GM12875 (cell line): ENCODE measurements around the gene GEMIN7.

ENCODE experiments used
- H3K4me3 ChIP-seq: one replicate; pipeline ENCODE4 v1.5.1; 2011; ENCODE audit warnings: low read depth, low read length, control low read depth
- CTCF ChIP-seq: IDR thresholded peaks from 2 replicates; pipeline ENCODE4 v1.5.1; 2011; ENCODE audit warnings: low read depth, mild to moderate bottlenecking, control low read depth, inconsistent platforms, low read length, moderate library complexity, borderline replicate concordance; ENCODE audit not compliant: insufficient read depth

Gene GEMIN7

GRCh38 chr19:45097450-45097775 is 18.4 kb downstream of the GEMIN7 start:
- no peak overlapping the region for H3K4me3 ChIP-seq
- no peak for TF ChIP-seq CTCF

DNA sequence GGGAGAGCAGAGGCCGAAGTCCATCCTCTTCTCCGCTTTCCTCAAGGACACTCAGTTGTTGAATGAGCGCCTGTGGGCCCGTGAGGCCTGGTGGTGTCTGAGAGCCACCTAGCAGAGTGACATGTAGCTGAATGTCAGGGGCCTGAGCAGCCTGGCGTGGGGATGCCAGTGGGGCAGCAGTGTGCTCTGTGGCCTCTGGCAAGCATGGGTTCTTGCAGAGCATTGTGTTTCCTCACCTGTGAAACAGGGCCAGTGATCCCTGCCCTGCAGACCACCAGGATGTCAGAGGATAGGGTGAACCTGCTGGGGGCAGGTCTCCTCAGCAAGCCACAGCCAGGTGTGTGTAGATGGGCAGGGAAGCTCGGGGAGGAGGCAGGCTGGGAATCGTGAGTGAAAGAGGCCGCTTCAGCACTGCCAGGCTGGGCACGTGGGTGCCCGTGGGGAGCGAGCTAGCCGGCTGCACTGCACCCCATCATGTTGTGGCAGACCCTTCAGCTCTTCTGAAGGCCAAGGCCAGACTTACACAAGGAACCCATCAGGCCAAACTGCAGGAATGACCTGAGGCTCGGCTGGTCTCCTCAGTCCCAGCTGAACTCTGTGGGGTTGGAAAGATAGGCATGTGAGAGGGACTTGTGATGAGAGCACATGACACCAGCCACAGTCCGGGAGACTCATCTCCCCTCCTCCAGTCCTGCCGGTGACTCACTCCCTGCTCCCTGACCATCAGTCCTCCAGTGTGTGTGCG is 18.9 kb downstream of the GEMIN7 start:
- no peak for TF ChIP-seq CTCF
- H3K4me3 ChIP-seq = no peak overlapping the region

DNA sequence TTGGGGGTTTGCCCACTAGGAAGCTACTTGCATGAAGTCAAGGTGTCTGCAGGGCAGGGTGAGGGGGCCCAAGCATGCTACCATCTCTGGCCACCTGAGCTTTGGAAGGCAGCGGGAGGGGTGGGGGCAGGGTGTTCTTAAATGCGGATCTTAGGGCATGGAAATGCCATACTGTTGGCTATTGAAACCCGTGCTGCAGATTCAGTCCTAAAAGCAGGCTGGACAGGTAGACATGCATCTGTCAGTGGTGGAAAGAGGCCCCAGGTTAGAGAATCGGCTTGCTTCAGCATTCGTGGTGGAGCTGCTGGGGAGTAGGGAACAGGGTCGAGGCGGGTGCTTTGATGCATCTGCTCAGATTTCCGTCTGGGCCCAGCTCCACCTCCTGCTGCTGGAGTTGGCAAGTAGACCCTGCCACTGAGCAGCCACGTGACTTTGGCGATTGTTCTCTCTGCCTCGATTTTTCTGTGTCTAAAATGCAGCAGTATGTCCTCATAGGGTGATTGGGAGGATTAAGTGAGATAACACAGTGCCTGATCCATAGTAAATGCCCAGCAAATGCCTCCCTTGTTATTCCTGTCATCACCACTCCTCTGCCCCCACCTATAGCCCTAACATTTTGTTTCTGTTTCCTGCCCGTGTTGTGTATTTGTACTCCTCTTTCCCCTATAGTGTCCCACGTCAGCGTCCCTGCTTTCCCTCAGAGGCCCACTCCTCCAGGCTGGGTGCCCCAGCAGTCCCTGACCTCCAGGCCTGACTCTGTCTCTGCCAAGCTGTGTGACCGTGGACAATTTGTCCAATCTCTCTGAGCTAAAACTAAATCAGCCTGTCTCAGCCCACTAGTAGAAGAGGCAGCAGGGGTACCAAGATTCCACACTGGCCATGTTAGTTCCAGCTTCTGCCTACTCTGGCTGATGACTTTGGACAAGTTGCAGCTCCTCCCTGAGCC is 19.7 kb downstream of the GEMIN7 start:
- TF ChIP-seq CTCF = no peak
- H3K4me3 ChIP-seq = no peak overlapping the region

DNA sequence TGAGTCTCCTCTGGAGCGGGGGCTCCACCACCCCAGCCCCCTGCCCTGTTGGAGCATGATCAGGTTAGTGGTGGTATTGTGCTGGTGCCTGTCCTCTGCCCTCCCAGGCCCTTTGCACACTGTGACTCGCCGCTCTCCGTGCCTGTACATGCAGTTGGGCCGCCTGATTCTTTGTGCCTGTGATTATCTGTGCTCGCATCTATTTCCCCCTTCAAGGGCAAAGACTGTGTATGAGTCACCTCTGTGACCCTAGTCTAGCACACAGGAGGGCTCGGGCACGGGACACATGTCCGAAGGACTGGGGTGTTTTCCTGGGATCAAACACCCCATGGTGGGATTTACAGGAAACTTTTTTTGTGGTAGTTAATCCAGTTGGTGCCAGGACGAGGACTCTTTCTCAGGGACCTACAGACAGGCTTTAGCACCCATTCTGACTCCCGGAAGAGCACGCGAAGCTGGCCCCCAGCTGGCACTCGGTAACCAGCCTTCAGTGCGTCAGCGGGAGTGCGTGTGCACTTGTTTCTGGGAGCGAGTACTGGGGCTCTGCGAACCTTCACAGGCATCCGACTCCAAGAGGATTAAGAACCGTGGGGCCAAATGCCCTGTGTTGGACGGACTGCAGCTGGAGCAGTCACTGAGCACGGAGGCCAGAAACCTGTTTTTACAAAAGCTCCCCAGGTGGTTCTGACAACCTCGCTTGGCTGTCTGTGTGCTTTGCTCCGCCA is 20.6 kb downstream of the GEMIN7 start:
- no peak for TF ChIP-seq CTCF
- H3K4me3 ChIP-seq = no peak overlapping the region

- no peak for TF ChIP-seq CTCF
- H3K4me3 ChIP-seq = no peak overlapping the region
These were observed 21.1 kb downstream of the GEMIN7 start for GRCh38 chr19:45100201-45100600.

GRCh38 chr19:45100846-45101252 is 21.8 kb downstream of the GEMIN7 start:
- H3K4me3 ChIP-seq = no peak overlapping the region
- TF ChIP-seq CTCF = no peak
